ENCODE results near the gene SRRM5. TPM values are rescaled to one million over a fixed set of nuclear protein-coding genes. Genes with fewer than 3 reads are reported as not detected.

The SRRM5 gene
- total and polyA plus RNA-seq, 10 donors: 0.26 to 0.94 (median 0.46) TPM

DNA sequence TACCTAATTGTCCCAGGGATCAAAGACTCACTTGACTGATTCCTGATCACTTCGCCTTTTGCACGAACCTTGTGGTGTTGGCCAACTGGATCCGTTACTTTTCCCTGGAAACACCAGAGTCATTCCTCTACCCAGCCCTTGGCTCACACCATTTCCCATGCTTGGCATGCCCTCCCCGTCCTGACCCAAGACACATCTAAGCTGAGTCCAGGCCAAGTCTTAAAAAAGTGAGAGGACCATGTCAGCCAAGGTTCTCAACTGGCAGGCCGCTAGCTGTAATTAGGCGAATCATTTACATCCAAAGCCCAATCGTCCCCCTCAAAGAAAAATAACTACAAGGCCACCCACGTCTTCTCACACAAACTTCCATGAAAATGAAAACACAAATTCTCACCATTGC, 46.6 kb downstream of the SRRM5 start:
- Histone ChIP-seq H3K36me3 (peaks cover 0 to 98% (median 31%) of the 10 kb centered on the region in 6 donors), H3K4me1 (peaks cover 0 to 7% (median 0%) of the 10 kb centered on the region in 6 donors), H3K27me3 (replicated peaks in 1 of 7) (no peaks in the 10 kb centered on the region), H3K4me3 (no peak overlapping the region), H3K9me3 (peaks cover 0 to 17% (median 9%) of the 10 kb centered on the region in 8 donors), H3K27ac (no peak overlapping the region)
- no peak for DNase-seq
- TF ChIP-seq POLR2A (IDR thresholded peaks at IDR 0.05) (no peak), POLR2AphosphoS5 (IDR thresholded peaks at IDR 0.05) (no peak)
- TF ChIP-seq, protein P1, sequence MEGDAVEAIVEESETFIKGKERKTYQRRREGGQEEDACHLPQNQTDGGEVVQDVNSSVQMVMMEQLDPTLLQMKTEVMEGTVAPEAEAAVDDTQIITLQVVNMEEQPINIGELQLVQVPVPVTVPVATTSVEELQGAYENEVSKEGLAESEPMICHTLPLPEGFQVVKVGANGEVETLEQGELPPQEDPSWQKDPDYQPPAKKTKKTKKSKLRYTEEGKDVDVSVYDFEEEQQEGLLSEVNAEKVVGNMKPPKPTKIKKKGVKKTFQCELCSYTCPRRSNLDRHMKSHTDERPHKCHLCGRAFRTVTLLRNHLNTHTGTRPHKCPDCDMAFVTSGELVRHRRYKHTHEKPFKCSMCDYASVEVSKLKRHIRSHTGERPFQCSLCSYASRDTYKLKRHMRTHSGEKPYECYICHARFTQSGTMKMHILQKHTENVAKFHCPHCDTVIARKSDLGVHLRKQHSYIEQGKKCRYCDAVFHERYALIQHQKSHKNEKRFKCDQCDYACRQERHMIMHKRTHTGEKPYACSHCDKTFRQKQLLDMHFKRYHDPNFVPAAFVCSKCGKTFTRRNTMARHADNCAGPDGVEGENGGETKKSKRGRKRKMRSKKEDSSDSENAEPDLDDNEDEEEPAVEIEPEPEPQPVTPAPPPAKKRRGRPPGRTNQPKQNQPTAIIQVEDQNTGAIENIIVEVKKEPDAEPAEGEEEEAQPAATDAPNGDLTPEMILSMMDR (IDR thresholded peaks at IDR 0.05 in 8 of 11, conservative IDR thresholded peaks at IDR 0.05 in 3 of 11): no peak
- 92 to 99% (median 95%) methylated on average over 8 of the region's 8 CpGs for WGBS, 5 donors
- intact Hi-C loops (cut with DNase I; ENCODE audit: low total_unique reads): no loop called here

DNA sequence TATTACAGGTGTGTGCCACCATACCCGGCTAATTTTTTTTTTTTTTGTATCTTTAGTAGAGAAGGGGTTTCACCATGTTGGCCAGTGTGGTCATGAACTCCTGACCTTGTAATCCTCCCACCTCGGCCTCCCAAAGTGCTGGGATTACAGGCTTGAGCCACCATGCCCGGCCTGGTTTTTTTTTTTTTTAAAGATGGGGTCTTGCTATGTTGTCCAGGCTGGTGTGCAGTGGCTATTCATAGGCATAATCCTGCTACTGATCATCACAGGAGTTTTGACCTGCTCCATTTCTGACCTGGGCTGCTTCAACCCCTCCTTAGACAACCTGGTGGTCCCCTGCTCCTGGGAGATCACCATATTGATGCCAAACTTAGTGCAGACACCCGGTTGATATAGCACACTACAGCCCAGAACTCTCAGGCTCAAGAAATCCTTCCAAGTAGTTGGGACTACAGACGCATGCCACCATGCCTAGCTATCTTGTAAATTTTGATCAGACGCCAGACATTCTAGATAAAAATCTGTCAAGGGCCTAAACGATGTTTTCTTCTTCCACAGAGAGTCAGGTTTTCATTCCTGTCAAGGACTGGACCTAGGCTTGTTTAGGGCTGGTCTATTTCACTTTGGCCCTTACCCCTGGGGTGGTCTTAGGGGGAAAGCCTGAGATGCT, 48.5 kb downstream of the SRRM5 start:
- peaks cover 0 to 98% (median 21%) of the 10 kb centered on the region in 6 donors for H3K36me3 ChIP-seq
- intact Hi-C loops (cut with DNase I; ENCODE audit: low total_unique reads): no loop called here
- TF ChIP-seq, protein P1 (IDR thresholded peaks at IDR 0.05 in 8 of 11, conservative IDR thresholded peaks at IDR 0.05 in 3 of 11): no peak
- TF ChIP-seq POLR2AphosphoS5 (IDR thresholded peaks at IDR 0.05) (no peak), POLR2A (IDR thresholded peaks at IDR 0.05) (no peak)

DNA sequence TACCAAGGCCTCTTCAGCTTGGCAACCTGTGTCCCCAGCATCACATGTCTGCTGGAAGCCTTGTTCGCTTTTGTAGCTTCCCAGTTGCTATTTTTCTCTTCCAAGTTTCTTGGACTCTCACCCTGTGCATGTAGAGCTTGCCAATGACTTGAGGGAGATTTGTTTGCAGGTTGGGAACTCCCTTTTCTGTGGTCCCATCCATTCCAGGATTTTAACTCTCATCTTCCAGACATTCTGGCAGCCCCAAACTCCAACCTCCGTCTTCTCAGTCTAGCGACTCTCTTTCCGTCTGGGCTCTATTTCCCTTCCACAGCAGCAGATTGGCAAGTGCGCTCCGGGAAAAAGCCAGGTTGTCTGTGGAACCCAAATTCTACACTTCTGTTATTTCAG, 49.1 kb downstream of the SRRM5 start:
- intact Hi-C loops (cut with DNase I; ENCODE audit: low total_unique reads): no loop called here
- Histone ChIP-seq H3K4me3 (no peak overlapping the region), H3K4me1 (peaks cover 3 to 30% (median 12%) of the 10 kb centered on the region in 6 donors), H3K27ac (no peak overlapping the region), H3K27me3 (replicated peaks in 1 of 7) (no peaks in the 10 kb centered on the region), H3K9me3 (peaks cover 0 to 13% (median 9%) of the 10 kb centered on the region in 8 donors), H3K36me3 (peaks cover 0 to 98% (median 15%) of the 10 kb centered on the region in 6 donors)
- TF ChIP-seq POLR2A (IDR thresholded peaks at IDR 0.05) (no peak), POLR2AphosphoS5 (IDR thresholded peaks at IDR 0.05) (no peak)
- TF ChIP-seq, protein P1 (IDR thresholded peaks at IDR 0.05 in 8 of 11, conservative IDR thresholded peaks at IDR 0.05 in 3 of 11): no peak
- 90 to 96% (median 95%) methylated on average over 6 of the region's 6 CpGs for WGBS, 5 donors
- DNase-seq: no peak

More for the DNA sequence above, 48.5 kb downstream of the SRRM5 start:
- H3K9me3 ChIP-seq: peaks cover 0 to 17% (median 9%) of the 10 kb centered on the region in 8 donors
- WGBS, 5 donors: 85 to 93% (median 89%) methylated on average over 7 of the region's 7 CpGs
- DNase-seq: no peak
- H3K27me3 ChIP-seq (replicated peaks in 1 of 7): no peaks in the 10 kb centered on the region
- peaks cover 3 to 26% (median 12%) of the 10 kb centered on the region in 6 donors for H3K4me1 ChIP-seq
- H3K27ac ChIP-seq: no peak overlapping the region
- H3K4me3 ChIP-seq: no peak overlapping the region

DNA sequence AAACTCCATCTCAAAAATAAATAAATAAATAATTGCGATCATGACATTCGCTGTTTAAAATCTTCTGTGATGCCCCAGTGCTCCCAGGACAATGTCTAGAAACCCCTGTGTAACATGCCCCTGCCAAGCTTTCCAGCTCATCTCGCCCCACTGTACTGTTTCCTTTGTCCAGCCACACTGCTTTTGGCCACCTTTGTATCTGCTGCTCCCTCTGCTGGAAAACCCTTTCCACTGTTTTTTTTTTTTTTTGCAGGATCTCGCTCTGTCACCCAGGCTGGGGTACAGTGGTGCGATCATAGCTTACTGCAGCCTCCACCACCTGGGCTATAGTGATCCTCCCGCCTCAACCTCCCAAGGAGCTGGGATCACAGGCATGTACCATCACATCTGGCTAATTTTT, 50.6 kb downstream of the SRRM5 start:
- Histone ChIP-seq H3K36me3 (peaks cover 0 to 98% (median 16%) of the 10 kb centered on the region in 6 donors), H3K27me3 (replicated peaks in 1 of 7) (no peaks in the 10 kb centered on the region), H3K27ac (no peak overlapping the region), H3K9me3 (peaks cover 0 to 11% (median 9%) of the 10 kb centered on the region in 8 donors), H3K4me3 (no peak overlapping the region), H3K4me1 (peaks cover 3 to 46% (median 14%) of the 10 kb centered on the region in 6 donors)
- TF ChIP-seq POLR2A (IDR thresholded peaks at IDR 0.05) (no peak), POLR2AphosphoS5 (IDR thresholded peaks at IDR 0.05) (no peak)
- TF ChIP-seq, protein P1 (IDR thresholded peaks at IDR 0.05 in 8 of 11, conservative IDR thresholded peaks at IDR 0.05 in 3 of 11): no peak
- DNase-seq: no peak
- intact Hi-C loops (cut with DNase I; ENCODE audit: low total_unique reads): no loop called here
- 92 to 98% (median 97%) methylated on average over 6 of the region's 6 CpGs for WGBS, 5 donors
